ENCODE data around the gene NHLRC4.

- no peak for TF ChIP-seq CREB5 (CRISPR knock-in tag; IDR thresholded peaks at IDR 0.05)
- TF ChIP-seq CTCF (IDR thresholded peaks at IDR 0.05 in 2 of 3, conservative IDR thresholded peaks at IDR 0.05 in 1 of 3; ENCODE audit: insufficient read depth in 2 of 3, low read depth in 1 of 3, low read length in 3 of 3) = no peak
- TF ChIP-seq CHD2 (IDR thresholded peaks at IDR 0.05; ENCODE audit: low read depth, low read length) = no peak
- TF ChIP-seq MAFK (IDR thresholded peaks at IDR 0.05; ENCODE audit: low read length) = no peak
- TF ChIP-seq, protein P1, sequence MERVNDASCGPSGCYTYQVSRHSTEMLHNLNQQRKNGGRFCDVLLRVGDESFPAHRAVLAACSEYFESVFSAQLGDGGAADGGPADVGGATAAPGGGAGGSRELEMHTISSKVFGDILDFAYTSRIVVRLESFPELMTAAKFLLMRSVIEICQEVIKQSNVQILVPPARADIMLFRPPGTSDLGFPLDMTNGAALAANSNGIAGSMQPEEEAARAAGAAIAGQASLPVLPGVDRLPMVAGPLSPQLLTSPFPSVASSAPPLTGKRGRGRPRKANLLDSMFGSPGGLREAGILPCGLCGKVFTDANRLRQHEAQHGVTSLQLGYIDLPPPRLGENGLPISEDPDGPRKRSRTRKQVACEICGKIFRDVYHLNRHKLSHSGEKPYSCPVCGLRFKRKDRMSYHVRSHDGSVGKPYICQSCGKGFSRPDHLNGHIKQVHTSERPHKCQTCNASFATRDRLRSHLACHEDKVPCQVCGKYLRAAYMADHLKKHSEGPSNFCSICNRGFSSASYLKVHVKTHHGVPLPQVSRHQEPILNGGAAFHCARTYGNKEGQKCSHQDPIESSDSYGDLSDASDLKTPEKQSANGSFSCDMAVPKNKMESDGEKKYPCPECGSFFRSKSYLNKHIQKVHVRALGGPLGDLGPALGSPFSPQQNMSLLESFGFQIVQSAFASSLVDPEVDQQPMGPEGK (CRISPR knock-in tag; IDR thresholded peaks at IDR 0.05; ENCODE audit: borderline replicate concordance) = no peak
- no peak for TF ChIP-seq POLR2A (conservative IDR thresholded peaks at IDR 0.05)
- no peak for TF ChIP-seq SP2 (IDR thresholded peaks at IDR 0.05; ENCODE audit: extremely low read depth, low read depth, low read length, poor library complexity, severe bottlenecking)
- no peak for TF ChIP-seq NUFIP1 (IDR thresholded peaks at IDR 0.05; ENCODE audit: partially characterized antibody)
- TF ChIP-seq ZNF384 (IDR thresholded peaks at IDR 0.05; ENCODE audit: low read depth, low read length) = no peak
- TF ChIP-seq BHLHE40 (IDR thresholded peaks at IDR 0.05; ENCODE audit: low read length) = no peak
- no peak for TF ChIP-seq RUNX1 (IDR thresholded peaks at IDR 0.05; ENCODE audit: low read depth)
Observed at GRCh38 chr16:543301-544164, 23.3 kb upstream of the NHLRC4 start.
